GM19463 (cell line): Measurements from ENCODE around the gene RIPK3.

Experiments used
- ATAC-seq: cut with Tn5 transposase; IDR thresholded peaks from one replicate; pipeline ENCODE4 v1.9.1; 2021; ENCODE audit warnings: mild to moderate bottlenecking, moderate library complexity; ENCODE audit not compliant: unreplicated experiment

The RIPK3 gene

GRCh38 chr14:24325041-24325530, 14.7 kb downstream of the RIPK3 start:
- ATAC-seq: no peak

GRCh38 chr14:24324024-24324423, 15.8 kb downstream of the RIPK3 start:
- ATAC-seq: no peak

GRCh38 chr14:24323341-24323740, 16.4 kb downstream of the RIPK3 start:
- no peak for ATAC-seq

GRCh38 chr14:24322672-24323071, 17.1 kb downstream of the RIPK3 start:
- no peak for ATAC-seq

- ATAC-seq: no peak
Measured at GRCh38 chr14:24321212-24321975, 18.4 kb downstream of the RIPK3 start.

GRCh38 chr14:24317141-24317928, 22.5 kb downstream of the RIPK3 start:
- ATAC-seq: no peak

- ATAC-seq: no peak
Measured at GRCh38 chr14:24316597-24316950, 23.2 kb downstream of the RIPK3 start.

- ATAC-seq: no peak
Measured at GRCh38 chr14:24315807-24316596, 23.8 kb downstream of the RIPK3 start.

- no peak for ATAC-seq
Measured at GRCh38 chr14:24315243-24315806, 24.5 kb downstream of the RIPK3 start.

- no peak for ATAC-seq
Measured at GRCh38 chr14:24314377-24315193, 25.2 kb downstream of the RIPK3 start.

- no peak for ATAC-seq
Measured at GRCh38 chr14:24313913-24314312, 25.9 kb downstream of the RIPK3 start.

- no peak for ATAC-seq
Measured at GRCh38 chr14:24312736-24313507, 26.9 kb downstream of the RIPK3 start.

- no peak for ATAC-seq
Measured at GRCh38 chr14:24311837-24312615, 27.8 kb downstream of the RIPK3 start.

GRCh38 chr14:24310646-24311604, 28.9 kb downstream of the RIPK3 start, which contains the start of gene LTB4R:
Gene LTB4R (plus strand): TSS chr14:24311502. CDS start chr14:24315652, 4,150 bp downstream.
- ATAC-seq: peak; percentile 59

- no peak for ATAC-seq
Measured at GRCh38 chr14:24310265-24310645, 29.5 kb downstream of the RIPK3 start.

- no peak for ATAC-seq
Measured at GRCh38 chr14:24309538-24310264, 30.1 kb downstream of the RIPK3 start, which contains the start of gene LTB4R2. Gene LTB4R2 (plus strand): TSS chr14:24310140. CDS start chr14:24310665, 525 bp downstream.
